Duodenal mucosa (tissue), 2 donors: ENCODE results near the gene CSN3.
"Not testable (repeated sequence)": the region's sequence is repeated elsewhere in the genome, so short reads cannot be mapped to it uniquely, and the experiment has no call there.

Source experiments
- H3K27ac ChIP-seq: one replicate; pipeline ENCODE4 v1.7.0; 2013; ENCODE audit warnings: low read depth, low read length
- H3K27me3 ChIP-seq, 2 donors: one replicate each; pipeline ENCODE4 v1.7.0; 2013; ENCODE audit warnings: low read length in 2 of 2, control low read depth in 1 of 2; ENCODE audit not compliant: insufficient read depth in 2 of 2, control insufficient read depth in 1 of 2
- H3K36me3 ChIP-seq, 2 donors: one replicate each; pipeline ENCODE4 v1.7.0; 2013; ENCODE audit warnings: low read length in 2 of 2, control low read depth in 1 of 2; ENCODE audit not compliant: insufficient read depth in 2 of 2, control insufficient read depth in 1 of 2
- H3K4me1 ChIP-seq, 2 donors: one replicate each; pipeline ENCODE4 v1.7.0; 2013; ENCODE audit warnings: low read length in 2 of 2, control low read depth in 1 of 2; ENCODE audit not compliant: insufficient read depth in 2 of 2, control insufficient read depth in 1 of 2
- H3K4me3 ChIP-seq, 2 donors: one replicate each; pipeline ENCODE4 v1.7.0; 2013; ENCODE audit warnings: low read length in 2 of 2, low read depth in 1 of 2
- H3K9ac ChIP-seq, 2 donors: one replicate each; pipeline ENCODE4 v1.7.0; 2013; ENCODE audit warnings: low read length in 2 of 2, low read depth in 1 of 2
- H3K9me3 ChIP-seq, 2 donors: one replicate each; pipeline ENCODE4 v1.7.0; 2013; ENCODE audit warnings: low read length in 2 of 2, control low read depth in 1 of 2; ENCODE audit not compliant: control insufficient read depth in 1 of 2

Gene CSN3, protein sequence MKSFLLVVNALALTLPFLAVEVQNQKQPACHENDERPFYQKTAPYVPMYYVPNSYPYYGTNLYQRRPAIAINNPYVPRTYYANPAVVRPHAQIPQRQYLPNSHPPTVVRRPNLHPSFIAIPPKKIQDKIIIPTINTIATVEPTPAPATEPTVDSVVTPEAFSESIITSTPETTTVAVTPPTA

DNA sequence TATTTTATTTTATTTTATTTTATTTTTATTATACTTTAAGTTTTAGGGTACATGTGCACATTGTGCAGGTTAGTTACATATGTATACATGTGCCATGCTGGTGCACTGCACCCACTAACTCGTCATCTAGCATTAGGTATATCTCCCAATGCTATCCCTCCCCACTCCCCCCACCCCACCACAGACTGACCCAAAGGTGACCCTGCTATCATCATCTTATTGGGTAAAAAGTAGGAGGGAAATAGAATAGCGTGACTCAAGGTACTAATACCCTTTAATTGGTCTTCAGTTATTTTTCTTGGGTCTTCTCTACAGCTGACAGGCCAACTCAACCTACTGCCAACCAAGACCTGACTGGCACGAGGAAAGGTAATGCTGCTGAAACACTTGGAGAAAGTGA is at the start of gene CSN3:
Gene CSN3 (plus strand): TSS at position 301 of the 400 bp plus-strand sequence. CDS start 2,223 bp downstream, outside the sequence.
- not testable (repeated sequence) for H3K27me3 ChIP-seq

DNA sequence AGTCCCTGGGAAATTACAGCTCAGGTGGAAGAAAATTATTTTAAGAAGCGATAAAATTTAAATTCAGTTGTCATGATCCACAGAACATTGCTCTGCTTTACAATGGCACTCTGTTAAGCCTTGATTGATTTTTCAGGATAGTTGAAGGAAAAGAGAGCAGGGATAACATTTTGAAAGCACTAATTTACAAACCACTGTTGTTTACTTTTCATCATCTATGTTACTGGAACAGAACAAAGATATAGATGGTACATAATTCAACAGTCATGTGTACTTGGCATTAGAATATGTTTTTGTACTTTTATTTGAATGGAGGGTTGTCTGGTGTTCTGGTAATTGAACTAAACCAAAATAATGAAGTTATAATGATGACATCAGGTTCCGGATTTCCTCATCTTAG is 49.5 kb upstream of the CSN3 start:
- no peaks in the 10 kb centered on the region for H3K9me3 ChIP-seq
- H3K4me3 ChIP-seq: no peak overlapping the region
- H3K27me3 ChIP-seq: no peaks in the 10 kb centered on the region
- no peak overlapping the region for H3K9ac ChIP-seq
- H3K36me3 ChIP-seq: no peaks in the 10 kb centered on the region
- H3K4me1 ChIP-seq: peaks cover 3 to 12% of the 10 kb centered on the region in 2 donors
- H3K27ac ChIP-seq: no peak overlapping the region

More for the DNA sequence above, at the start of gene CSN3:
- H3K9ac ChIP-seq, H3K36me3 ChIP-seq, H3K4me1 ChIP-seq, H3K9me3 ChIP-seq, H3K4me3 ChIP-seq, H3K27ac ChIP-seq: not testable (repeated sequence)

DNA sequence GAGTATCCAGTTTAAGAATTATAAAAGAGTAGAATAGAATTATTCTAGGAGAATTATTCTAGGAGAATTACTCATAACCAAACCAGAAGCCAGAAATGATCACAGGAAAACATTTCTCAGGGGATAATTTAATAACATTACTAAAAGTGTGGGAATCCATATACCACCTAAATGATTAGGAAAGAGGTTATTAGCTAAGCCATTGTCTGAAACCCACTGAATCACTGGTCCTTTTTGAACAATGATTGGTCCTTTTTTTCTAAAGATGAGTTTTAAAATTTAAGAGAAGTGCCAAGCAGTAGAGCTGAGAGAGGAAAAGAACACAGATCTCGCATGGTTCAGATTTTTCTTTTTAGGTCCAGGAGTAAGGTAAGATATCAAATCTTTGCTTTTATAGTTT is 47.0 kb upstream of the CSN3 start, which contains the start of gene ODAM:
Gene ODAM (plus strand): TSS at position 301 of the 400 bp plus-strand sequence. CDS start 819 bp downstream, outside the sequence.
- Histone ChIP-seq H3K4me1 (peaks cover 3 to 16% of the 10 kb centered on the region in 2 donors), H3K9ac (no peak within 1 kb of the TSS), H3K9me3 (no peaks in the 10 kb centered on the region), H3K4me3 (no peak within 1 kb of the TSS), H3K27me3 (no peaks in the 10 kb centered on the region), H3K36me3 (no peaks in the 10 kb centered on the region), H3K27ac (no peak within 1 kb of the TSS)

DNA sequence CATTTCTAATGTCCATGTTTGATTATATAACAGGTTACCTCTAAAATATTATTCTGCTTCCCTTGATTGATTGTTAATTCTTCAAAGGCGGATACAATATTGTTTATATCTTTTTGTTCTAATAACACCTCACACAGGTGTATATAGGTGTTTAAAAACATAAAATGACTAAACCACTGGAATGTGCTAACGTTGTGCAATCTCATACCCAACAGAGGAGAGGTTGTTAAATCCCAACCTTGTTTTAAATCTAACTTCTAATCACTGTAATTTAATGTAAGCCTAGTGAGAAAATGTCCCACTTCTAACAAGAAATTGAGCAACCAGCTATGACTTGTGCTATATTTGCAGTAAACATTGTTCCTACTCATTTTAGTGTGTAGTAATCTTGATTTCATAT is 45.5 kb upstream of the CSN3 start:
- Histone ChIP-seq H3K36me3 (no peaks in the 10 kb centered on the region), H3K27me3 (no peaks in the 10 kb centered on the region), H3K4me1 (peaks cover 3 to 16% of the 10 kb centered on the region in 2 donors), H3K9ac (no peak overlapping the region), H3K4me3 (no peak overlapping the region), H3K27ac (no peak overlapping the region), H3K9me3 (no peaks in the 10 kb centered on the region)

DNA sequence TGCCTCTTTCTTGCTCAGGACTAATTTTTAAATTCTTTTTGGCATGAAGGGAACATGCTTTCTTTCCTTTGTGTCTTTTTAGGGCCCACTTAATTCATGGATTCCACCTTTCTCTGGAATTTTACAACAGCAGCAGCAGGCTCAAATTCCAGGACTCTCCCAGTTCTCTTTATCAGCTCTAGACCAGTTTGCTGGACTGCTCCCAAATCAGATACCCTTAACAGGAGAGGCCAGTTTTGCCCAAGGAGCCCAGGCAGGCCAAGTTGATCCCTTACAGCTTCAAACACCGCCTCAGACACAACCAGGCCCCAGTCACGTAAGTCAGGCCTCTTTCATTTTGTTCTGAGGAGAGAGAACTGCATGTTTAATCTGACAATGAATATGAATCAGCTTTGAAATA is 44.6 kb upstream of the CSN3 start:
- Histone ChIP-seq H3K27me3 (no peaks in the 10 kb centered on the region), H3K27ac (no peak overlapping the region), H3K9ac (no peak overlapping the region), H3K4me3 (no peak overlapping the region), H3K4me1 (peaks cover 3 to 16% of the 10 kb centered on the region in 2 donors), H3K36me3 (no peaks in the 10 kb centered on the region), H3K9me3 (no peaks in the 10 kb centered on the region)

DNA sequence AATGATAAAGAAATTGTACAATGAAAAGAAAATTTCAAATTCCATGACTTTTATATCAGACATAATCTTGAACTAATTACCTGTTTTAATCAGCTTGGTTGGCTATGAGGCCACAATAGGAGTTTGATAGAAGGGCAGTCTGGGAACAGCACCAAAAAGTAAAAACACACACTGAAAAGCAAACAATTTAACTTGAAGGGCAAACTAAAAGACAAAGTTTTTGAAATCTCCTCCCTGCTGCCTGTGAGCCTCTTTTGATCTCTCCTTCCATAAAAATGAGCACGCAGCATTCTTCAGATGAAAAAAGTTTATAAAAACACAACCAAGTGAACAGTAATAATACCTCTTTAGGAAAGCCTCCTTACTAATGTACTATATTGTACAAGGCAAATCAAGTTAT is 38.8 kb upstream of the CSN3 start:
- Histone ChIP-seq H3K9ac (no peak overlapping the region), H3K9me3 (no peaks in the 10 kb centered on the region)

DNA sequence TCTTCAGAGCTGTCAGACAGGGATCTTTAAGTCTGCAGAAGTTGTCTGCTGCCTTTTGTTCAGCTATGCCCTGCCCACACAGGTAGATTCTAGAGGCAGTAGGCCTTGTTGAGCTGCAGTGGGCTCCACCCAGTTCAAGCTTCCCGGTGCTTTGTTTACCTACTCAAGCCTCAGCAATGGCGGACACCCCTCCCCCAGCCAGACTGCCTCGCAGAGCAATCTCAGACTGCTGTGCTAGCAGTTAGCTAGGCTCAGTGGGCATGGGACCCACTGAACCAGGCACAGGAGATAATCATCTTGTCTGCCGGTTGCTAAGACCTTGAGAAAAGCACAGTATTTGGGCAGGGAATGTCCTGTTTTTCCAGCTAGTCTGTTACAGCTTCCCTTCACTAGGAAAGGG is 29.6 kb upstream of the CSN3 start:
- H3K9me3 ChIP-seq, H3K27ac ChIP-seq, H3K27me3 ChIP-seq, H3K4me3 ChIP-seq, H3K4me1 ChIP-seq, H3K9ac ChIP-seq, H3K36me3 ChIP-seq: not testable (repeated sequence)

More for the DNA sequence above, 38.8 kb upstream of the CSN3 start:
- Histone ChIP-seq H3K36me3 (no peaks in the 10 kb centered on the region), H3K27ac (no peak overlapping the region), H3K27me3 (no peaks in the 10 kb centered on the region), H3K4me1 (peaks cover 0 to 2% of the 10 kb centered on the region in 2 donors), H3K4me3 (no peak overlapping the region)

DNA sequence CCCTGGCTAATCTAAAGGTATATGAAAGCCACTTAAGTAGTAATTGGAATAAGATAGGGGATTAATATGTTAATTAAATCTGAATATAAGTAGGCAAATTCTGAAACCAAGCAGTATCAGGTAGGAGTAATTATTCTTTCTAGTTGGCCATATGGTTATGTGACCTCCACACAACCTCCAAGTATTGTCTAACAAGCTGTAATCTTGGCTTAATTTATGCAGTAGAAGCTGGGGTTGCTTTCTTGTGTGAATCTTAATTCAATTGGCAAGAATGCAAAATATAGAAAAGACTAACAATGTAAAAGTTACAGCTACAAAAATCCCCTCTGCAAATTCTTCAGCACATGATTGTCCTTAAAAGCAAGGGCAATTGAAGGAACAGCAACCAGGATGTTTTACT is 26.3 kb upstream of the CSN3 start:
- not testable (repeated sequence) for H3K4me1 ChIP-seq

DNA sequence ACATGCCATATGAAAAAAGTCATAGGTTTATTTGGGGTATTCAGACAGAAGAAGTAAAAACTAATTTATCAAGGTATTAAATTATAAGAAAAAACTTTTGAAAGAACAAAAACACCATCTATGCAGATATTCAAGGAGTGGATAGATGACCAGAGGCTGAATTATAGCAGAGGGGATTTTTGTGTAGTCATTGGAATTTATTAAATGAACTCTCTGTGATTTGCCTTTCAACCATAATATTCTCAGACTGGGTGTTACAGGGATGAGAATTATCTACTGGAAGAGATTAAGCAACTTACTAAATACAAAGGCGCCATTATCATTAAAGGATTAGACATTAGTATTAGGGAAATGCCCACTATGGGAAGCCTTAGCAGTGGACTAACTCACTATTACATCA is 25.8 kb upstream of the CSN3 start:
- not testable (repeated sequence) for H3K9ac ChIP-seq, H3K36me3 ChIP-seq, H3K27ac ChIP-seq, H3K4me3 ChIP-seq, H3K9me3 ChIP-seq, H3K27me3 ChIP-seq, H3K4me1 ChIP-seq

More for the DNA sequence above, 26.3 kb upstream of the CSN3 start:
- not testable (repeated sequence) for H3K4me3 ChIP-seq, H3K9me3 ChIP-seq, H3K27ac ChIP-seq, H3K27me3 ChIP-seq, H3K36me3 ChIP-seq, H3K9ac ChIP-seq

DNA sequence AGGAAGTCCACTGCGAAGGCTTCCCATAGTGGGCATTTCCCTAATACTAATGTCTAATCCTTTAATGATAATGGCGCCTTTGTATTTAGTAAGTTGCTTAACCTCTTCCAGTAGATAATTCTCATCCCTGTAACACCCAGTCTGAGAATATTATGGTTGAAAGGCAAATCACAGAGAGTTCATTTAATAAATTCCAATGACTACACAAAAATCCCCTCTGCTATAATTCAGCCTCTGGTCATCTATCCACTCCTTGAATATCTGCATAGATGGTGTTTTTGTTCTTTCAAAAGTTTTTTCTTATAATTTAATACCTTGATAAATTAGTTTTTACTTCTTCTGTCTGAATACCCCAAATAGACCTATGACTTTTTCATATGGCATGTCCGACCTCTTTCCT is 21.0 kb upstream of the CSN3 start:
- H3K9ac ChIP-seq, H3K36me3 ChIP-seq, H3K27me3 ChIP-seq, H3K9me3 ChIP-seq, H3K4me1 ChIP-seq, H3K27ac ChIP-seq, H3K4me3 ChIP-seq: not testable (repeated sequence)

DNA sequence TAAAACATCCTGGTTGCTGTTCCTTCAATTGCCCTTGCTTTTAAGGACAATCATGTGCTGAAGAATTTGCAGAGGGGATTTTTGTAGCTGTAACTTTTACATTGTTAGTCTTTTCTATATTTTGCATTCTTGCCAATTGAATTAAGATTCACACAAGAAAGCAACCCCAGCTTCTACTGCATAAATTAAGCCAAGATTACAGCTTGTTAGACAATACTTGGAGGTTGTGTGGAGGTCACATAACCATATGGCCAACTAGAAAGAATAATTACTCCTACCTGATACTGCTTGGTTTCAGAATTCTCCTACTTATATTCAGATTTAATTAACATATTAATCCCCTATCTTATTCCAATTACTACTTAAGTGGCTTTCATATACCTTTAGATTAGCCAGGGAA is 20.6 kb upstream of the CSN3 start:
- H3K9me3 ChIP-seq, H3K27ac ChIP-seq, H3K4me1 ChIP-seq, H3K36me3 ChIP-seq, H3K4me3 ChIP-seq, H3K9ac ChIP-seq, H3K27me3 ChIP-seq: not testable (repeated sequence)
